IMR-90 (cell line): ENCODE measurements around the gene GLRA3. TPM values are rescaled to one million over a fixed set of nuclear protein-coding genes. Genes with fewer than 3 reads are reported as not detected.

Experiments
- ATAC-seq: fragments of 200-7000 bp; cut with Tn5 transposase; 2 replicates; pipeline ENCODE4 v1.9.1; 2020; ENCODE audit warnings: low read depth, mild to moderate bottlenecking, moderate library complexity
- BruUV-seq: library from RNA; stranded (reverse); fragments of 400-500 nt; replicated peaks from 2 replicates; lab custom pipeline; 2021; lab: Mats Ljungman, UMichigan
- CTCF ChIA-PET: fragments of 300-600 bp; formaldehyde crosslinking; extraction: SDS; loops from one replicate; lab custom pipeline; 2021; ENCODE audit warnings: antibody characterized with exemption; lab: Yijun Ruan, JAX
- POLR2A ChIA-PET: fragments of 300-600 bp; sonication (Branson Sonifier 250); formaldehyde crosslinking; loops from one replicate; lab custom pipeline; 2022; ENCODE audit warnings: antibody characterized with exemption; ENCODE audit not compliant: unreplicated experiment; lab: Charles Lee
- DNase-seq: peaks from one replicate; pipeline ENCODE4 v3.0.0; 2013
- H2AFZ ChIP-seq: replicated peaks from 2 replicates; pipeline ENCODE3; 2013; ENCODE audit warnings: low read length, mild to moderate bottlenecking; ENCODE audit not compliant: poor library complexity
- H2AK5ac ChIP-seq: 2 replicates; pipeline ENCODE4 v1.6.1; 2013; ENCODE audit warnings: low read depth, low read length, inconsistent platforms
- H2AK9ac ChIP-seq: replicated peaks from 2 replicates; pipeline ENCODE3; 2013; ENCODE audit warnings: mild to moderate bottlenecking, low read depth, low read length, moderate library complexity; ENCODE audit not compliant: poor library complexity
- H2BK120ac ChIP-seq: 2 replicates; pipeline ENCODE4 v1.6.1; 2013; ENCODE audit warnings: low read depth, low read length, inconsistent platforms
- H2BK15ac ChIP-seq: 3 replicates; pipeline ENCODE4 v1.6.1; 2013; ENCODE audit warnings: low read depth, low read length, inconsistent platforms
- H2BK20ac ChIP-seq: 2 replicates; pipeline ENCODE4 v1.6.1; 2013; ENCODE audit warnings: low read depth, mild to moderate bottlenecking, inconsistent platforms, low read length, moderate library complexity
- H2BK5ac ChIP-seq: 2 replicates; pipeline ENCODE4 v1.6.1; 2013; ENCODE audit warnings: mild to moderate bottlenecking, low read depth, low read length, inconsistent platforms; ENCODE audit not compliant: poor library complexity, severe bottlenecking
- H3K14ac ChIP-seq: replicated peaks from 2 replicates; pipeline ENCODE4 v1.6.1; 2013; ENCODE audit warnings: low read depth, low read length, inconsistent platforms
- H3K18ac ChIP-seq: 2 replicates; pipeline ENCODE4 v1.6.1; 2013; ENCODE audit warnings: low read depth, low read length, control low read depth
- H3K23ac ChIP-seq: 2 replicates; pipeline ENCODE4 v1.6.1; 2013; ENCODE audit warnings: low read depth, low read length, inconsistent platforms
- H3K27ac ChIP-seq: 2 replicates; pipeline ENCODE4 v1.5.1; 2013; ENCODE audit warnings: mild to moderate bottlenecking, control low read depth, low read length; ENCODE audit not compliant: insufficient read depth
- H3K27me3 ChIP-seq: 2 replicates; pipeline ENCODE4 v1.6.1; 2013; ENCODE audit warnings: low read length; ENCODE audit not compliant: control insufficient read depth, insufficient read depth
- H3K36me3 ChIP-seq: 2 replicates; pipeline ENCODE4 v1.6.1; 2013; ENCODE audit warnings: low read length, mixed read lengths; ENCODE audit not compliant: control insufficient read depth, insufficient read depth
- H3K4ac ChIP-seq: 2 replicates; pipeline ENCODE4 v1.6.1; 2013; ENCODE audit warnings: low read depth, low read length, inconsistent platforms
- H3K4me1 ChIP-seq: 2 replicates; pipeline ENCODE4 v1.6.1; 2013; ENCODE audit warnings: low read length, mixed read lengths; ENCODE audit not compliant: control insufficient read depth, insufficient read depth
- H3K4me2 ChIP-seq: 2 replicates; pipeline ENCODE4 v1.6.1; 2013; ENCODE audit warnings: low read depth, mild to moderate bottlenecking, control low read depth, low read length, moderate library complexity
- H3K4me3 ChIP-seq: 2 replicates; pipeline ENCODE4 v1.5.1; 2013; ENCODE audit warnings: low read depth, mild to moderate bottlenecking, control low read depth, low read length, moderate library complexity; ENCODE audit not compliant: insufficient read depth
- H3K56ac ChIP-seq: 2 replicates; pipeline ENCODE4 v1.6.1; 2013; ENCODE audit warnings: low read length, inconsistent platforms; ENCODE audit not compliant: insufficient read depth; ENCODE audit errors: extremely low read depth
- H3K79me1 ChIP-seq, 2 experiments: 2 replicates each; pipeline ENCODE4 v1.6.1; 2013; ENCODE audit warnings: low read length in 2 of 2, inconsistent platforms in 1 of 2, low read depth in 1 of 2
- H3K9ac ChIP-seq: 2 replicates; pipeline ENCODE4 v1.6.1; 2013; ENCODE audit warnings: low read depth, low read length, control low read depth
- H3K9me1 ChIP-seq: 2 replicates; pipeline ENCODE4 v1.6.1; 2013; ENCODE audit warnings: low read length, inconsistent platforms; ENCODE audit not compliant: insufficient read depth
- H3K9me3 ChIP-seq: 2 replicates; pipeline ENCODE4 v1.6.1; 2013; ENCODE audit warnings: low read length; ENCODE audit not compliant: control insufficient read depth, insufficient read depth
- H4K20me1 ChIP-seq: 2 replicates; pipeline ENCODE4 v1.6.1; 2013; ENCODE audit warnings: low read length, inconsistent platforms; ENCODE audit not compliant: insufficient read depth
- H4K5ac ChIP-seq: 2 replicates; pipeline ENCODE4 v1.6.1; 2013; ENCODE audit warnings: mild to moderate bottlenecking, low read depth, low read length, control low read depth
- H4K8ac ChIP-seq, 2 experiments: 2 replicates each; pipeline ENCODE4 v1.6.1; 2013; ENCODE audit warnings: low read depth in 2 of 2, low read length in 2 of 2, control low read depth in 1 of 2, inconsistent platforms in 1 of 2
- H4K91ac ChIP-seq: 2 replicates; pipeline ENCODE4 v1.6.1; 2013; ENCODE audit warnings: low read depth, low read length, inconsistent platforms; ENCODE audit not compliant: insufficient read depth
- CEBPB ChIP-seq: IDR thresholded peaks from 2 replicates; pipeline ENCODE4 v1.6.1; 2012; ENCODE audit warnings: low read depth, low read length, improper control_type of control experiment
- CTCF ChIP-seq: conservative IDR thresholded peaks from 2 replicates; pipeline ENCODE4 v1.5.1; 2012; ENCODE audit warnings: mild to moderate bottlenecking, low read depth, low read length, improper control_type of control experiment
- MAZ ChIP-seq: IDR thresholded peaks from 2 replicates; pipeline ENCODE4 v1.6.1; 2012; ENCODE audit warnings: low read depth, mild to moderate bottlenecking, low read length, improper control_type of control experiment, moderate library complexity, borderline replicate concordance
- MXI1 ChIP-seq: IDR thresholded peaks from 2 replicates; pipeline ENCODE4 v1.6.1; 2012; ENCODE audit warnings: low read depth, mild to moderate bottlenecking, low read length, moderate library complexity, borderline replicate concordance
- POLR2A ChIP-seq: IDR thresholded peaks from 2 replicates; pipeline ENCODE4 v1.6.1; 2012; ENCODE audit warnings: mild to moderate bottlenecking, low read depth, low read length
- WGBS, 2 experiments: methylation state at CpG; one replicate each; pipeline versions ENCODE4 v1.1.5 to v1.1.7; 2013; ENCODE audit warnings: missing lambda C conversion rate in 2 of 2; ENCODE audit not compliant: insufficient read length in 1 of 2; ENCODE audit errors: extremely low coverage in 2 of 2; 5-methylcytosine and 5-hydroxymethylcytosine counted together
- dilution Hi-C: fragments of 300-500 bp; cut with HindIII; formaldehyde crosslinking; loops from one replicate; pipeline ENCODE4 v1.14.3; 2018; ENCODE audit warnings: low sequenced_read_pairs; ENCODE audit not compliant: unreplicated experiment
- in situ Hi-C: fragments of 300-500 bp; cut with MboI; formaldehyde crosslinking; loops from 3 replicates; pipeline ENCODE4 v1.14.3; 2019; ENCODE audit warnings: low sequenced_read_pairs, inconsistent platforms, mixed read lengths
- intact Hi-C: fragments of 100-400 bp; cut with micrococcal nuclease; formaldehyde crosslinking; loops from 2 replicates; pipeline ENCODE4 v1.10.0; 2022
- polyA plus RNA-seq, 3 experiments: library from polyadenylated mRNA; depleted of rRNA; stranded (reverse); fragments of >200 nt; gene quantifications; 2 replicates each; pipeline ENCODE4 v1.2.3, GENCODE V29; 2012; ENCODE audit warnings: low replicate concordance in 1 of 3
- total RNA-seq: library from RNA; depleted of rRNA; stranded (reverse); fragments of >200 nt; gene quantifications from 2 replicates; pipeline ENCODE4 v1.2.3, GENCODE V29; 2012
- TF ChIP-seq, protein P1 (sequence below): fragments of 150-350 bp; IDR thresholded peaks from 2 replicates; pipeline ENCODE4 v1.6.1; 2017; ENCODE audit warnings: mild to moderate bottlenecking, antibody characterized with exemption, low read length, low read depth

The GLRA3 gene
- total and polyA plus RNA-seq, 2 of the 4 experiments (the other 2 are of a cell fraction): not detected

DNA sequence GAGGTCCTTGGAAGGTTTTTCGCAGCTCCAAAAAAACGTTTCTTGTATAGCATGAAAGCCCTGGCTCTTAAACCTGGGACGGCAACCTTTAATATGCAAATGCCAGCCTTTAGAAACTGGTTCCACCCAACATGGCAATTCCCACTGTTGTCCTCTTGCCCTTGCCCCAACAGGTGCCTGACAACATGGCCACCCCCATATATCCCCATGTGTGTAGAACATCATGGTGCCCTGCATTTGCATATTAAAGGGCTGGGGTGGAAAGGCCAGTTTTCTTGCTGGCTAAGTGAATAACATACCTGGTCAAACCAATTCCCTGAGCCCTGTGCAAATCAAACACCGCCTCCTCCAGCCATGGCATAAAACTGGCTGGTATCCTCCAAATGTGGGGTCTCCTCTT, 26.0 kb upstream of the GLRA3 start:
- no peaks in the 10 kb centered on the region for H4K20me1 ChIP-seq
- no peak overlapping the region for H3K4me3 ChIP-seq
- no peaks in the 10 kb centered on the region for H3K36me3 ChIP-seq
- intact Hi-C loops: no loop called here
- no peak for DNase-seq
- H3K9ac ChIP-seq: no peak overlapping the region
- no TSS peak for BruUV-seq
- H2AK9ac ChIP-seq: no peak overlapping the region
- dilution Hi-C loops: no loop called here
- ATAC-seq: no peak
- H2AK5ac ChIP-seq: no peak overlapping the region
- no peak overlapping the region for H3K23ac ChIP-seq
- no peak overlapping the region for H3K4ac ChIP-seq
- no CpG with 5 or more reads among the region's 4 CpGs for WGBS, 2 experiments
- no peaks in the 10 kb centered on the region for H3K79me1 ChIP-seq
- H2BK120ac ChIP-seq: no peak overlapping the region
- ChIA-PET POLR2A (no interaction called here), CTCF (no interaction called here)
- no peak overlapping the region for H2AFZ ChIP-seq
- H3K27ac ChIP-seq: no peak overlapping the region
- no peaks in the 10 kb centered on the region for H3K27me3 ChIP-seq
- no peak overlapping the region for H3K14ac ChIP-seq
- peaks cover 3% of the 10 kb centered on the region for H3K9me3 ChIP-seq
- no peak overlapping the region for H2BK5ac ChIP-seq
- H4K5ac ChIP-seq: no peak overlapping the region
- H3K4me2 ChIP-seq: no peak overlapping the region
- H3K4me1 ChIP-seq: no peaks in the 10 kb centered on the region
- no peak overlapping the region for H4K91ac ChIP-seq
- H3K18ac ChIP-seq: no peak overlapping the region
- no peak overlapping the region for H2BK15ac ChIP-seq
- TF ChIP-seq MXI1: no peak
- TF ChIP-seq CTCF: no peak
- TF ChIP-seq MAZ: no peak
- TF ChIP-seq, protein P1, sequence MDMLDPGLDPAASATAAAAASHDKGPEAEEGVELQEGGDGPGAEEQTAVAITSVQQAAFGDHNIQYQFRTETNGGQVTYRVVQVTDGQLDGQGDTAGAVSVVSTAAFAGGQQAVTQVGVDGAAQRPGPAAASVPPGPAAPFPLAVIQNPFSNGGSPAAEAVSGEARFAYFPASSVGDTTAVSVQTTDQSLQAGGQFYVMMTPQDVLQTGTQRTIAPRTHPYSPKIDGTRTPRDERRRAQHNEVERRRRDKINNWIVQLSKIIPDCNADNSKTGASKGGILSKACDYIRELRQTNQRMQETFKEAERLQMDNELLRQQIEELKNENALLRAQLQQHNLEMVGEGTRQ: no peak
- TF ChIP-seq CEBPB: no peak
- TF ChIP-seq POLR2A: no peak
- H3K9me1 ChIP-seq: no peaks in the 10 kb centered on the region
- H2BK20ac ChIP-seq: no peak overlapping the region
- in situ Hi-C loops: no loop called here
- H3K56ac ChIP-seq: no peak overlapping the region
- H4K8ac ChIP-seq: no peak overlapping the region
